Femur (tissue), 1 donor: ENCODE data around the gene SLC22A23.

Source experiments
- DNase-seq: peaks from one replicate; pipeline ENCODE4 v3.0.0-alpha.2; 2017

The SLC22A23 gene

DNA sequence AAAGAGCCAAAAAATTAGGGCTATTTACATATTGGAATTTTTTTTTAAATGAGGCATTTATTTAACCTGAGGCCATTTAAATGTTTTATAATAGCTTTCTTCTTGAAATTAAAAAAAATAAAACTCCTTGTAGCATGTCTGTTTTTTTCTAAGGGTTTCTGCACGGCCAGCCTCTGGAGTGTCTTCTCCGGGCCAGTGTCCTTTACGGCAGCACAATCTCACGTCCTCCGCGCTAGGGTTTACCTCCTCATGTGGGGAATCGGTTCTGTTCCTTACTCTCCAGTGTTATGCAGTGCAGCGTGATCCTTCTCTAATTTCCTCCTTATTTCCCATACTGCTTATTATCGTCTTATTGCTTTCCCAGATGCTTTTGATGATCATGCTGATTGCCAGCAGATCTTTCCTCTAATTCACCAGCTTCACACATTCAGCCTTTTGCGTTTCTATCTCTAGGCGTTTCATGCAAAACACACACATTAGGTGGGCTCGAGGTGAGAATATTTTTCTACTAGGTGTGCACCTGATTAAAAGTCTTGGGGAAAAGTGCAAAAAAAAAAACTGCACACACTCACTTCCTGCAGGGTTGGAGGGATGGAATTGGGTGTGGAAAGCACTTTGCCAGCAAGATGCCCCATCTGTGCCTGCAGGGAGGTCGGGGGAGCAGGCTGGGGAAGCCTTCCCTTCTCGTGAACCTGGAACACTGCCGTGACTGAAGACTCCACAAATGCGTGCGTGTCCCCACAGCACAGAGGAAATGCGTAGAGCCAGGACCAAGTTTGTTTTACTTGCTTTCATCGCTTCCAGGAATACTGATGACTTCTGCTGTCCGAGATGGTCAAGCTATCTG lies 142.0 kb downstream of the SLC22A23 start:
- DNase-seq = no peak

DNA sequence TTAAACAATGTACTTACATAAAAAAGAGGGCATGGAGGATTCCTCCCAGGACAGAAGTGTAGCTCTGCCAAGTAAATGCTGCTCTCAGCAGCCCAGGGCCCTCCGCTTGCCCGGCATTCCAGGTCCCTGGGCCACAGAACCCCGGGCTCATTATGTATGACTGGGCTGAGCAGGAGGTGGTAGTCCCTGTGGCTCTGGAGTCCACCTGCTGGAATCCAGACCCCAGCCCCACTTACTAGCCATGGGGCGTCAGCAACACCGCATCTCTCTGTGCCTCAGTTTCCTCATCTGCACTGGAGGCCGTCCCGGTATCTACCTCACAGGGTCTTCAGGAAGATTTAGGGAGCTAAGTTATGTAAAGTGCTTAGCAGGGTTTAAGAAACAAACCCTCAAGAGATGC lies 142.7 kb downstream of the SLC22A23 start:
- no peak for DNase-seq

DNA sequence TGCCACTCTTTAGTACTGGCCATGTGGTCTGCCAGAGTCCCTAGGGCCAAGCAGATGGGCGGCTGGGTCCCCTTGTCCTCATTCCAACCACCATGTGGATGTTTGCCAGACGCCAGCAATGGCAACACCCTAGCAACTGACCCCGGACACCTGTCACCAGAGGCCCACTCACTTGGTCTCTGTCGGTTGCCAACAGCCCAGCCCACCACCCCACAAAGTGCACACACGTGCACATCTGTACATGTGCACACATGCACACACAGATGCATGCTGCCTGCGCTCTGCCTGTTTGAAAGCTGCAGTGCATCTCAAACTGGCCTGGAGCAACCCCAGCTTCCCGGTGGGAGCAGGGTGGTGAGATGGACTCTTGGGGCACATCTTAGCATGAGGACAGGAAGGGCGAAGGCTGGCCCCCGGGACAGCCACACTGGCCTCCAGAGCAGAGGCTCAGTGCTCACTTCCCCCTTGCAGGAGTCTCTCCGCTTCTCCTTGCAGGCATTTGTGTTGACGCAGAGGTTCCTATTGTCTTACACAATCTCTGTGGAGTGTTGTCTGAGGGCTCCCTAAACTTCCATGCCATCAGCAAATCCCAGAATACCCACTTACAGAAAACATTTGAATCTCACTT lies 144.1 kb downstream of the SLC22A23 start:
- peak; percentile 58 for DNase-seq

GRCh38 chr6:3311826-3312225 lies 145.0 kb downstream of the SLC22A23 start:
- DNase-seq = no peak

DNA sequence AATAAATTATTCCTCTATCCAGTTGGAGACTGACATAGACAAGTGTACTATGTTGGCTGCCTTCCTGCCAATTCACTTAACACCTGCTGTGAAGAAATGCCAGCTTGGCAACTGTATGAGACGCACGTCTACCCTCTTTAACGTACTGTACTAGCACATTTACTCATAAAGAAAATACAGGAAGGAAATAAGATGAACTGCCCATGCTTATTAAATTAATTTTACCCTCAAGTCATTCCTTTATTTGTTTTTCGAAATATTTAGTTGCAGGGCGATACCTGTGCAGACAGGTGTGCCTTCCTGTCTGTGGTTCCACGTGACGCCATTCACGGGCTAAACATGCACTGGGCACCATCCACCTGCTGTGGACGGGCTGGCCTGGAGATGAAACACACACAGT lies 146.1 kb downstream of the SLC22A23 start:
- no peak for DNase-seq

GRCh38 chr6:3310051-3310448 lies 146.8 kb downstream of the SLC22A23 start:
- DNase-seq = no peak

DNA sequence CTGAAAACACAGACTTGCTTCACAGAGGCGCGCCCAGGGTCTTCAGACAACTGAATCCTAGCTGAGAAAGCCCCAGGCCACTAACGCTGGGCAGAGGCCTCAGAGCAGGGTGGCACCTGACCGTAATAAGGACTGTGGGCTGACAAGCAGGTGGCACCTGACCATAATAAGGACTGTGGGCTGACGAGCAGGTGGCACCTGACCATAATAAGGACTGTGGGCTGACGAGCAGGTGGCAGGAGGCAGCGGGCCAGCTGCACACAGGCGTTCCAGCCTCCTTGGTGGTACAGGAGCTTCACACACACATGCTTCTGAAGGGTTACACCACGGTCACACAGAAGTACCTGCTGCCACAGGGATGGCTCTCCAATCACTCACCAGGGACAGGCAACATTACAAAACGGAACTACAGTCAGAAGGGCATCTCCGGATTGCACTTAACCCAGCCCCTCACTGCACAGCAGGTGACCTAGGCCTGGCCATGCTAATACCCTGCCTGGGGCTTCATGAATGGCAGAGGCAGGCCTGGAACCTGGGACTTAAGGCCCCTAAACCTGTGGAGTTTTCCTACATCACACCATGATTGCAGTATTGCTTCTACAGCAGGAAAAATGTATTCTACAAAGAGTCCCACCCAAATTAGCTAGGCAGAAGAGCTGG lies 147.3 kb downstream of the SLC22A23 start:
- DNase-seq = no peak

- no peak for DNase-seq
Observed at GRCh38 chr6:3308106-3308505, 148.7 kb downstream of the SLC22A23 start.

GRCh38 chr6:3307436-3307835 lies 149.4 kb downstream of the SLC22A23 start:
- no peak for DNase-seq

DNA sequence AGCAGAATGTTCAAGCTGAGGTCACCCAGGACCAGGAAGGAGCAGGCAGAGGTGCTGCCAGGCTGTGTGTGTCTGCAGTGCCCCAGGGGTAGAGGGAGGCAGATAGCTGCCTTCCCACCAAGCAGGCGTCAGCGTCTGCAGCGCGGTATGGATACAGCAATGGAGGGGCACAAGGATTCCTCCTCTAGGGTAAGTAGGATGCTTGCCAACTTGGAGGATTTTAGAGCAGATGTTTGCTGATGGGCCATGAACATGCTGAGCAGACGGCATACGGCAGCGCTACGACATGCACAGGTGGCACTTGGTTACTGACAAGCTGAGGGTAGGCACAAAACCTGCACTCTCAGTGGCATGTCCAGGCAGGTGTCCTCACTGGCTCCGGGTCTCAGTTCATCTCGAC lies 150.0 kb downstream of the SLC22A23 start:
- DNase-seq = no peak

- no peak for DNase-seq
Observed at GRCh38 chr6:3305831-3306230, 151.0 kb downstream of the SLC22A23 start.

DNA sequence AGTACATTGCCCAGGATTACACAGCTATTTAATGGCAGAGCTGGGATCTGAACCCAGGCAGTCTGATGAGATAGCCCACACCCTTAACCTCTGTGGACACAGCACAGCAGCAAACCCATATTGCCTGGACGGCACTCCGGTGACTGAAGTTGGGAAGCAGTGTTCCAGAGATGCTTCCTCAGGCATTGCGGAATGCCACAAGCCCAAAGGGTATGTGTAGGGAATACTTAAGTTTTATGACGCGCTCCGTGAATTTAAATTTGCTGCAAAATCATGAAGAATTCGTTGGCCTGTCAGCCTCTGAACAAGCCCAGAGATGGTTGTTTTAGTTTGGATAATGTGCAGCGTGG lies 151.7 kb downstream of the SLC22A23 start:
- DNase-seq = no peak

DNA sequence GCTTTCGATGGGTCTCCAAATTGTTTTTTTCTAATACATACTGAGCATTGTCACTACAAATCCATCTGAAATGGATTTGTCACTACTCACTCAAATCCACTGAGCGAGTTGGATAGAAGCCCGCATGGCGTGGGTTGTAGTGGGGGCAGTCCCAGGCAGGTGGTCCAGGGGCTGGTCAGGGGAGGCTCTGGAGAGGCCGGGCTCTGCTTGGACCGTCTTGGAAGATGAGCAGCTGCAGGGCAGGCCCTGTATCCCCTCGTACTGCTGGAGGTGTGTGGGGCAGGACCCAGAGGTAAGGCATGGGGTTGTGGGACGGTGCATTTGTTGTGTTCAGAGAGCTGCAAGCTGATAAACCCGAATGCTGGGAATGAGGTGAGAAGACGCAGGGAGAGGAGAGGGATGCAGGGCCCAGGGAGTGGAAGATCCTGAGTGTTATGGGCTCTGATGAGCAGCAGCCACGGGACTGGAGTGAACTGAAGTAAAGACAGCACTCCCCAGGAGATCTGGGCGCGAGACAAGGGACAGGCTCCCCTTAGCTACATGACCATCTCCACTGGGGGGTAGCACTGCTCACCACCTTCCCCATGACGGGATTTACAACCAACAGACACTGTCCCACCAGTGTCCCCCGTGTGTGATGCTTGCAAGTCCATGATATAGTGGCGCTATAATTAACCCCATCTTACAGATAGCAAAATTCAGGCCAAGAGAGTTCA lies 152.2 kb downstream of the SLC22A23 start:
- DNase-seq = no peak

DNA sequence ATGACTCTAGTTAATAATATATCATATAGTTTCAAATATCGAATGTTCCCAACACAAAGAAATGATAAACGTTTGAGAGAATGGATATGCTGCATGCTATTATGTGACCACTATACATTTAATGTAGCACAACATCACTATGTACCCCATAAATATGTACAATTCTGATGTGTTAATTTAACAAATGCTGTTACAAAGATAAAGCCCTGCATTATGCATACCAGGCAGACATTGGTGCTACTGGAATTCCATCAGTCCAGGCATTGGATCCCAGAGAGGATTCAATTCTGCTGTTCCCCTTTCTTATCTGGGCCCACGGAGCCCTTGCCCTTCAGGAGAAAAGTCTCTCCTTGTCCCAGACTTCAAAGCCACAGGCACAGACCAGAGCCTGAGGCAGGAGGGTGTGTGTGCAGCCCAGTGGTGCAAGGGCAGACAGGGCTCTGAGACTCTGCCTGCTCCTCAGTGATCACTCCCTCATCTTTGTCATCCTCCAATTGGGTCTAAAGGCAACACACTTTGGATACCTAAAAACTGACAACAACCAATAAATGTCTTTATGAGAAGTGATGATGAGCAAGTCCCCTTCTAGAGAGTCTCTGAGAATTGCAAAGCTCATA lies 152.9 kb downstream of the SLC22A23 start:
- DNase-seq = no peak

DNA sequence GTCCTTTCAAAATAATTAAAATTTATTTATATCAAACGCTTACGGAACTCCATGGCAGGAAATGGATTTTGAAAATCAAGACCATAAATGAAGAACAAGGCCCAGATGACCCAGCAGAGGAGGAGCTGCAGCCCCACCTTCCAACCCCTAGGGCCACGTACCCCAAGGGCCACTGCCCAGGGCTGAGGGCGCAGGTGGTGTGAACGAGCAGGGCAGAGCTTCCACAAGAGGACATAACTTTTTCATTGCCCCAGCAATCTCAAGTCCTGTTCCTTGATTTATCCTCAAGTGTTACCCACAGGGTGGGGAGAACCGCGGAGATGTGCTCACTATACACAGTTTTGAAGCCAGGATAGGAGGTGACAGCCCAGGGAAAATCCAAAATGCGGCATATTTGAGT lies 155.3 kb downstream of the SLC22A23 start:
- no peak for DNase-seq

- DNase-seq = no peak
Observed at GRCh38 chr6:3299221-3299620, 157.6 kb downstream of the SLC22A23 start.

- peak; percentile 9 for DNase-seq
Observed at GRCh38 chr6:3297909-3298308, 158.9 kb downstream of the SLC22A23 start.

- DNase-seq = no peak
Observed at GRCh38 chr6:3297006-3297405, 159.8 kb downstream of the SLC22A23 start.

- peak; percentile 17 for DNase-seq
Observed at GRCh38 chr6:3296537-3296936, 160.3 kb downstream of the SLC22A23 start.

GRCh38 chr6:3296078-3296477 lies 160.8 kb downstream of the SLC22A23 start:
- no peak for DNase-seq

DNA sequence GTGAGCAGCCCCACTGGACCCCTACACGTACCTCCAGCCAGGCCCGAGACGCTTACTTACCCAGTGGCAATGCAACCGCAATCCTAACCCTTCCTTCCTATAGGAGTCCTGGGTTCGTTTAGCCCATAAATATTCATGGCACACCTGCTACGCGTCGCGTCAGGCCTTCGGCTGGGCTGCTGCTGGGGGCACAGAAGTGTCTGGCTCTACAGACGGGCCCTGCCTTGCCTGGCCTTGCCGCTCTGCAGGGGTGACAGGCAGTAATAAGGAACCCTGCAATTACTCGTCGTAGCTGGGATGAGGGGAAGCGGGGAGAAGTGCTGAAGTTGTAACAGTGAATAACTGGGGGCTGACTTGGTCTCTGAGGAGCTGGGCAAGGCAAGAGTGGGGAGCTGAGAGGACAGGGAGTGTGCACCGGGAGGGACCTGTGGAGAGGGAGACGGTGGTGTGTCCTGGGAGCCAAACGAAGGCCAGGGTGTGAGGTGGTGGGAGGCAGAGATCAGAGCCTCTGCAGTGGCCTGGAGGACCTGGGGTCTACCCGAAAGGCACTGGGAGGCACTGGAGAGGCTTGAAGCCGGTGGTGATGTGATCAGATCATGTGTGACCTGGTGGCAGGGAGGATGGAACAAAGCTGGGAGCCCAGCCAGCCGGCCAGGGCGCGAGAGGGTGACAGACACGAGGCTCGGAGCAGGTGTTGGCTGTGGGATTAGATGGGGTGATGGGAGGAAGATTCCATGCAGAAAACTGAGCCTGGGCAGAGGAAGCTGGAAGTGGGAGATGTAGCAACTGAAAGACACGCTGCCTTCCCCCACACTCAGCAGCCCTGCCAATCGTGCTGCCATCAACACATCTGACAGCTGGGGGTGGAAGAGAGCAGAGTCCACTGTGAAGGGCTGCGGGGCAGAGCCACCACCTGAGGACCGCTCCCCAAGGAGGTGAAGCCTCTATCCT lies 161.7 kb downstream of the SLC22A23 start:
- DNase-seq = peak; percentile 38

- peak; percentile 5 for DNase-seq
Observed at GRCh38 chr6:3294396-3294795, 162.5 kb downstream of the SLC22A23 start.
